ENCODE measurements around the gene ASB16. TPM values are rescaled to one million over a fixed set of nuclear protein-coding genes. Genes with fewer than 3 reads are reported as not detected.

Gene ASB16
- total and polyA plus RNA-seq, 10 of the 15 experiments (the other 5 are each of a cell fraction or from before 2014, with no cell fraction given), result 0.07 to 1.1 (median 0.44) TPM; not detected in 5

DNA sequence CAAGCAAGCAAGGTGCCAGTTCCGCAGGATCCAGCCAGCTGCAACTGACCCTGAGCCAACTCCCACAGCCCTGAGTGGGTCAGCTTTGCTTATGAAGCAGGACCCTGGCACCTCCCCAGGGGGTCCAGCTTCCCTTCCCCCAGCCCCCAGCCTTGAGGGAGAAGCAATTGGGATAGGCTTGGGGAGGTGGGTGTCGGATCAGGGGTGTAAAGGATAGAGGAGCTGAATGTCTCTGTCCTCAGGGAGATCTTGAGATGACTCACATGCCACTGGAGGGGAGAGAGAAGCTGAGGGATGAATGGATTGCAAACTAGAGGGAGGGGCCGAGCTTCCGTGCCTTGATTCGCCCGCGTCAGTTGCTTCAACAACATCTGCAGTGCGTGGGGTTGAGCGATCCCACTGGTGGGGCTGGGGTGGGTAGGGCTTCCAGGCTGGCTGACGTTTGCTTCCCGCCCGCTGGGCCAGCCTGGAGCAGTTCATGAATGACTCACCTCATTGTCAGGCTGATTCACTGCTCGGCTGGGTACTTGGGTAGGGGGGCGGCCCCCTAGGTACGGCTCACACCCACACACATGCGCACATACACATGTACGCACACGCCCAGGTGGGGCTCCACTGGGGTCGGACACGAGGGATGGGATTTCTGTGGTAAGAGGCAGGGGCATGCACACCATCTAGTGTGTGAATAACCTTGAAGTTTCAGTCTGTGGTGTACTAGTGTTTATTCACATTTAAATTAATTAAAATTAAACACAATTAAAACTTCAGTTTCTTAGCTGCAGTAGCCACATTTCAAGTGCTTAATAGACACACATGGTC lies 32.4 kb upstream of the ASB16 start:
- in situ Hi-C loops (cut with MboI), result no loop called here
- H4K20me1 ChIP-seq (ENCODE audit: control insufficient read depth, insufficient read depth), result no peaks in the 10 kb centered on the region
- H3K79me2 ChIP-seq (ENCODE audit: control insufficient read depth, insufficient read depth, low read length), result peaks cover 12% of the 10 kb centered on the region
- CTCF ChIA-PET, result interaction anchor here (0.6 to 2.0 kb wide), 9 partner anchors 9 to 207 kb away, joined by 3 to 13 read pairs (median 3); partner anchors contain the start of genes GRN, HDAC5 and TMUB2
- intact Hi-C loops (cut with micrococcal nuclease; ENCODE audit: unreplicated experiment), result no loop called here
- H3K4me3 ChIP-seq, result no peak overlapping the region
- peaks cover 16% of the 10 kb centered on the region for H3K4me1 ChIP-seq (ENCODE audit: control insufficient read depth, insufficient read depth, low read length)
- peak; percentile 64 for ATAC-seq
- H3K27ac ChIP-seq (ENCODE audit: control insufficient read depth, insufficient read depth), result no peak overlapping the region
- H2AFZ ChIP-seq (ENCODE audit: control insufficient read depth, low read depth, low read length), result peak overlapping the region; percentile 5
- no peak overlapping the region for H3K9ac ChIP-seq (ENCODE audit: control insufficient read depth, insufficient read depth, low read length)
- POLR2A ChIA-PET, result no interaction called here
- no peaks in the 10 kb centered on the region; a peak in 1 of 4 replicates for H3K27me3 ChIP-seq (replicated peaks in 1 of 2; ENCODE audit: control insufficient read depth in 2 of 2, insufficient read depth in 2 of 2, low read length in 1 of 2)
- SMC1A ChIA-PET (ENCODE audit: uncharacterized antibody, unreplicated experiment), result interaction anchor here (1.1 to 2.5 kb wide), 2 partner anchors 14 to 30 kb away, joined by 3 to 9 read pairs; partner anchors contain the start of gene HDAC5
- no peak for DNase-seq (ENCODE audit: low read depth, low spot score)
- no peaks in the 10 kb centered on the region for H3K9me3 ChIP-seq (replicated peaks; ENCODE audit: control insufficient read depth, insufficient read depth, low read length)
- H3K4me2 ChIP-seq (ENCODE audit: control insufficient read depth, insufficient read depth), result peak overlapping the region; percentile 20; the same call in 1 of the 2 replicates
- BruUV-seq (replicated peaks), result no TSS peak
- 26% methylated on average over 20 of the region's 20 CpGs for WGBS (ENCODE audit: insufficient coverage, insufficient replicate concordance, low lambda C conversion rate, missing lambda C conversion rate)
- H3K36me3 ChIP-seq (ENCODE audit: control insufficient read depth in 2 of 2, insufficient read depth in 2 of 2, low read length in 1 of 2), result no peaks in the 10 kb centered on the region
- RAD21 ChIA-PET (ENCODE audit: unreplicated experiment), result interaction anchor here (0.7 kb wide), 2 partner anchors 49 to 72 kb away, joined by 3 read pairs; partner anchors contain the start of genes LSM12 and TMUB2
- peak; percentile 75 for FAIRE-seq
- TF ChIP-seq TAF1 (IDR thresholded peaks at IDR 0.05; ENCODE audit: borderline replicate concordance, low read depth, low read length) (no peak), ASH2L (IDR thresholded peaks at IDR 0.05; ENCODE audit: borderline replicate concordance, low read depth) (no peak), EED (IDR thresholded peaks at IDR 0.05; ENCODE audit: low read depth) (peak; percentile 79; the same call in 1 of the 2 replicates), IKZF1 (conservative IDR thresholded peaks at IDR 0.05) (peak; percentile 87), MXI1 (IDR thresholded peaks at IDR 0.05; ENCODE audit: low read depth, low read length) (no peak), PAX5 (IDR thresholded peaks at IDR 0.05; ENCODE audit: borderline replicate concordance, low read depth, low read length) (0 out of 2 replicates have a peak, but pooled peaks have one; percentile 55), NFIC (IDR thresholded peaks at IDR 0.05; ENCODE audit: low read depth, low read length) (no peak), HDAC2 (IDR thresholded peaks at IDR 0.05) (no peak), BACH1 (IDR thresholded peaks at IDR 0.05; ENCODE audit: borderline replicate concordance) (peak; percentile 65), MTA2 (IDR thresholded peaks at IDR 0.05; ENCODE audit: low read depth) (peak; percentile 61; the same call in 1 of the 2 replicates), ATF7 (IDR thresholded peaks at IDR 0.05; ENCODE audit: low read depth) (peak; percentile 67; the same call in 1 of the 2 replicates), IKZF2 (IDR thresholded peaks at IDR 0.05) (peak; percentile 79 to 81), EP300 (IDR thresholded peaks at IDR 0.05; ENCODE audit: borderline replicate concordance in 1 of 2, control insufficient read depth in 1 of 2, low read depth in 2 of 2, low read length in 2 of 2) (0 out of 4 replicates have a peak, but pooled peaks of 1 of the 2 experiments have one; percentile 31), RUNX3 (IDR thresholded peaks at IDR 0.05; ENCODE audit: low read length) (0 out of 2 replicates have a peak, but pooled peaks have one; percentile 35), JUND (IDR thresholded peaks at IDR 0.05; ENCODE audit: low read depth, low read length) (peak; percentile 54; the same call in 1 of the 2 replicates), BHLHE40 (IDR thresholded peaks at IDR 0.05; ENCODE audit: borderline replicate concordance in 1 of 2, low read depth in 2 of 2, low read length in 1 of 2) (peak in 1 of 2 experiments; percentile 54; a peak in 1 of 4 replicates), TCF12 (IDR thresholded peaks at IDR 0.05; ENCODE audit: low read depth, low read length) (0 out of 2 replicates have a peak, but pooled peaks have one; percentile 40), IRF4 (IDR thresholded peaks at IDR 0.05; ENCODE audit: low read depth, low read length) (0 out of 2 replicates have a peak, but pooled peaks have one; percentile 11)
- TF ChIP-seq, protein P1, sequence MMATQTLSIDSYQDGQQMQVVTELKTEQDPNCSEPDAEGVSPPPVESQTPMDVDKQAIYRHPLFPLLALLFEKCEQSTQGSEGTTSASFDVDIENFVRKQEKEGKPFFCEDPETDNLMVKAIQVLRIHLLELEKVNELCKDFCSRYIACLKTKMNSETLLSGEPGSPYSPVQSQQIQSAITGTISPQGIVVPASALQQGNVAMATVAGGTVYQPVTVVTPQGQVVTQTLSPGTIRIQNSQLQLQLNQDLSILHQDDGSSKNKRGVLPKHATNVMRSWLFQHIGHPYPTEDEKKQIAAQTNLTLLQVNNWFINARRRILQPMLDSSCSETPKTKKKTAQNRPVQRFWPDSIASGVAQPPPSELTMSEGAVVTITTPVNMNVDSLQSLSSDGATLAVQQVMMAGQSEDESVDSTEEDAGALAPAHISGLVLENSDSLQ (IDR thresholded peaks at IDR 0.05), result peak; percentile 18; the same call in 1 of the 2 replicates
- TF ChIP-seq, protein P2, sequence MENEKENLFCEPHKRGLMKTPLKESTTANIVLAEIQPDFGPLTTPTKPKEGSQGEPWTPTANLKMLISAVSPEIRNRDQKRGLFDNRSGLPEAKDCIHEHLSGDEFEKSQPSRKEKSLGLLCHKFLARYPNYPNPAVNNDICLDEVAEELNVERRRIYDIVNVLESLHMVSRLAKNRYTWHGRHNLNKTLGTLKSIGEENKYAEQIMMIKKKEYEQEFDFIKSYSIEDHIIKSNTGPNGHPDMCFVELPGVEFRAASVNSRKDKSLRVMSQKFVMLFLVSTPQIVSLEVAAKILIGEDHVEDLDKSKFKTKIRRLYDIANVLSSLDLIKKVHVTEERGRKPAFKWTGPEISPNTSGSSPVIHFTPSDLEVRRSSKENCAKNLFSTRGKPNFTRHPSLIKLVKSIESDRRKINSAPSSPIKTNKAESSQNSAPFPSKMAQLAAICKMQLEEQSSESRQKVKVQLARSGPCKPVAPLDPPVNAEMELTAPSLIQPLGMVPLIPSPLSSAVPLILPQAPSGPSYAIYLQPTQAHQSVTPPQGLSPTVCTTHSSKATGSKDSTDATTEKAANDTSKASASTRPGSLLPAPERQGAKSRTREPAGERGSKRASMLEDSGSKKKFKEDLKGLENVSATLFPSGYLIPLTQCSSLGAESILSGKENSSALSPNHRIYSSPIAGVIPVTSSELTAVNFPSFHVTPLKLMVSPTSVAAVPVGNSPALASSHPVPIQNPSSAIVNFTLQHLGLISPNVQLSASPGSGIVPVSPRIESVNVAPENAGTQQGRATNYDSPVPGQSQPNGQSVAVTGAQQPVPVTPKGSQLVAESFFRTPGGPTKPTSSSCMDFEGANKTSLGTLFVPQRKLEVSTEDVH (IDR thresholded peaks at IDR 0.05; ENCODE audit: low read depth, partially characterized antibody), result no peak
